Smooth muscle cell (in vitro differentiated cells): ENCODE results near the gene PAPOLB. TPM values are rescaled to one million over a fixed set of nuclear protein-coding genes. Genes with fewer than 3 reads are reported as not detected.

Source experiments
- DNase-seq: peaks from one replicate; lab custom pipeline; 2025; ENCODE audit not compliant: unreplicated experiment; lab: John Stamatoyannopoulos, UW
- H2AFZ ChIP-seq: fragments of 200-600 bp; sonication (generic); 2 replicates; pipeline ENCODE4 v1.6.0; 2016; ENCODE audit warnings: antibody characterized with exemption, low read depth, mild to moderate bottlenecking
- H3F3A ChIP-seq: fragments of 200-600 bp; sonication (generic); 2 replicates; pipeline ENCODE4 v1.6.0; 2017; ENCODE audit warnings: antibody characterized with exemption, low read depth
- H3K27ac ChIP-seq: fragments of 200-600 bp; sonication (generic); 2 replicates; pipeline ENCODE4 v1.5.1; 2016; ENCODE audit warnings: low read depth, mild to moderate bottlenecking
- H3K27me3 ChIP-seq: fragments of 200-600 bp; sonication (generic); 2 replicates; pipeline ENCODE4 v1.6.1; 2016; ENCODE audit warnings: low read depth, mild to moderate bottlenecking
- H3K36me3 ChIP-seq: fragments of 200-600 bp; sonication (generic); 2 replicates; pipeline ENCODE4 v1.5.1; 2016; ENCODE audit warnings: low read depth
- H3K4me1 ChIP-seq: fragments of 200-600 bp; sonication (generic); 2 replicates; pipeline ENCODE4 v1.5.1; 2016; ENCODE audit warnings: low read depth
- H3K4me2 ChIP-seq: fragments of 200-600 bp; sonication (generic); 2 replicates; pipeline ENCODE4 v1.6.0; 2016; ENCODE audit warnings: mild to moderate bottlenecking
- H3K4me3 ChIP-seq: fragments of 200-600 bp; sonication (generic); 2 replicates; pipeline ENCODE4 v1.5.1; 2016; ENCODE audit warnings: mild to moderate bottlenecking
- H3K79me2 ChIP-seq: fragments of 200-600 bp; sonication (generic); 2 replicates; pipeline ENCODE4 v1.6.0; 2016; ENCODE audit warnings: low read depth, mild to moderate bottlenecking
- H3K9ac ChIP-seq: fragments of 200-600 bp; sonication (generic); 2 replicates; pipeline ENCODE4 v1.6.0; 2016; ENCODE audit warnings: low read depth
- H3K9me3 ChIP-seq: fragments of 200-600 bp; sonication (generic); replicated peaks from 2 replicates; pipeline ENCODE4 v1.5.1; 2016; ENCODE audit warnings: low read depth
- H4K20me1 ChIP-seq: fragments of 200-600 bp; sonication (generic); 2 replicates; pipeline ENCODE4 v1.6.0; 2016; ENCODE audit warnings: low read depth
- CTCF ChIP-seq: fragments of 200-600 bp; sonication (generic); IDR thresholded peaks from 2 replicates; pipeline ENCODE4 v1.5.1; 2017; ENCODE audit warnings: borderline replicate concordance, mild to moderate bottlenecking, antibody characterized with exemption; ENCODE audit not compliant: insufficient read depth, poor library complexity, severe bottlenecking
- WGBS: methylation state at CpG from one replicate; pipeline ENCODE4 v1.1.7; 2016; ENCODE audit warnings: low lambda C conversion rate; 5-methylcytosine and 5-hydroxymethylcytosine counted together
- polyA plus RNA-seq: library from polyadenylated mRNA; unstranded; fragments of >200 nt; fragmentation: Nextera tagmentation; extraction: Ambion mirVana; gene quantifications from 2 replicates; pipeline ENCODE4 v1.2.1, GENCODE V29; 2016
- total RNA-seq: library from RNA; depleted of rRNA; stranded (reverse); fragments of >200 nt; gene quantifications from 2 replicates; pipeline ENCODE4 v1.2.3, GENCODE V29; 2014

Gene PAPOLB
- total and polyA plus RNA-seq, 2 experiments from 2014 or later: 0.18 TPM; not detected in 1

- Histone ChIP-seq H3K4me3 (no peak overlapping the region), H3K9ac (no peak overlapping the region), H3K27me3 (no peaks in the 10 kb centered on the region), H3K4me1 (no peaks in the 10 kb centered on the region), H3K27ac (no peak overlapping the region), H3K9me3 (no peaks in the 10 kb centered on the region), H3K36me3 (no peaks in the 10 kb centered on the region), H3K4me2 (no peak overlapping the region), H3F3A (no peaks in the 10 kb centered on the region), H3K79me2 (no peaks in the 10 kb centered on the region), H4K20me1 (no peaks in the 10 kb centered on the region), H2AFZ (no peak overlapping the region)
- no peak for TF ChIP-seq CTCF
- DNase-seq: no peak
- WGBS: 97% methylated on average over 37 of the region's 38 CpGs
Observed at GRCh38 chr7:4817178-4817901, 44.5 kb downstream of the PAPOLB start.

GRCh38 chr7:4816419-4817080, 45.3 kb downstream of the PAPOLB start:
- Histone ChIP-seq H3K4me3 (no peak overlapping the region), H3K9ac (no peak overlapping the region), H3F3A (no peaks in the 10 kb centered on the region), H3K9me3 (no peaks in the 10 kb centered on the region), H3K79me2 (no peaks in the 10 kb centered on the region), H3K36me3 (no peaks in the 10 kb centered on the region), H4K20me1 (no peaks in the 10 kb centered on the region), H3K27me3 (no peaks in the 10 kb centered on the region), H3K27ac (no peak overlapping the region), H3K4me1 (no peaks in the 10 kb centered on the region), H2AFZ (no peak overlapping the region), H3K4me2 (no peak overlapping the region)
- TF ChIP-seq CTCF: no peak
- DNase-seq: no peak
- 96% methylated on average over 25 of the region's 26 CpGs for WGBS

DNA sequence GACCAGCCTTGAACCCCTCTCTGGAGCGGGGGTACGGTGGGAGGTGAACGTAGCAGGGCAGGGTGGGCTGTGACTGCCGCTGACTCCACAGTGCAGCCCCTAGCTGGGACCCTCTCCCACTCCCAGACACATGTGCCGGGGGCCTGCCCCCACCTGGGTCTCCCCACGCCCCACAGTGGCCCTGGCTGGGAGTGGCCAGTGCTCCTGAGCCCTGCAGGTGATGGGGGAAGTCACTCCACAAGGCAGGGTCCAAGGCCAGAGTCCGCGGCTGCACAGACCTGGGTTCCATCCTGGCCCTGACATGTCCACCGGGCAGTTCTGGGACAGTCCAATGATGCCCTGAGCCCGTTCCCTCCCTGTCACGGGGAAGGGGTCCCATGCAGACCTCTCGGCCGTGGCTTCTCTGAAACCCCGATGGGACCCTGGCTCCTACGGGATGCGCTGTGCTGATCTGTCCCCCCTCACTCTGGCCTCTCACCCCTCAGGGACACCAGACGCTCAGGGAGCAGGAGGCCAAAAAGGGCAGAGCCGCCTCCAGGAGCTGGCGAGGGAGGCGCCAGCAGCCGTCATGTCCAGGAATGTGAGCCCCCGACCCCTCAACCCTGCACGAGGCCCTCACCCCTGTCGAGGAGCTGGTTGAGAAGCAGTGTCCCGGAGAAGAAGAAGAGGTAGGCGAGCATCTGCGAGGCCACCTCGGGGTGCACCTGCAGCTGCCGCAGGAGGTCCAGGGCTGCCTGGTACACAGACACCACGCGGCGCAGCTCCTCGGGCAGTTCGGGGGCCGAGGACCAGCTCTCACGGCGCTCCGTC, 46.0 kb downstream of the PAPOLB start:
- 95% methylated on average over 38 of the region's 38 CpGs for WGBS
- Histone ChIP-seq H4K20me1 (no peaks in the 10 kb centered on the region), H3K9me3 (no peaks in the 10 kb centered on the region), H3F3A (no peaks in the 10 kb centered on the region), H3K36me3 (no peaks in the 10 kb centered on the region), H3K4me3 (no peak overlapping the region), H3K4me1 (no peaks in the 10 kb centered on the region), H3K27me3 (no peaks in the 10 kb centered on the region), H2AFZ (no peak overlapping the region), H3K27ac (no peak overlapping the region), H3K9ac (no peak overlapping the region), H3K4me2 (no peak overlapping the region), H3K79me2 (no peaks in the 10 kb centered on the region)
- TF ChIP-seq CTCF: no peak
- DNase-seq: no peak
